ENCODE data around the gene PHGDH. TPM values are rescaled to one million over a fixed set of nuclear protein-coding genes. Genes with fewer than 3 reads are reported as not detected.
"Not testable (repeated sequence)": the region's sequence is repeated elsewhere in the genome, so short reads cannot be mapped to it uniquely, and the experiment has no call there.

Gene PHGDH
- total RNA-seq, 1 experiment from 2014 or later = 82.0 TPM

DNA sequence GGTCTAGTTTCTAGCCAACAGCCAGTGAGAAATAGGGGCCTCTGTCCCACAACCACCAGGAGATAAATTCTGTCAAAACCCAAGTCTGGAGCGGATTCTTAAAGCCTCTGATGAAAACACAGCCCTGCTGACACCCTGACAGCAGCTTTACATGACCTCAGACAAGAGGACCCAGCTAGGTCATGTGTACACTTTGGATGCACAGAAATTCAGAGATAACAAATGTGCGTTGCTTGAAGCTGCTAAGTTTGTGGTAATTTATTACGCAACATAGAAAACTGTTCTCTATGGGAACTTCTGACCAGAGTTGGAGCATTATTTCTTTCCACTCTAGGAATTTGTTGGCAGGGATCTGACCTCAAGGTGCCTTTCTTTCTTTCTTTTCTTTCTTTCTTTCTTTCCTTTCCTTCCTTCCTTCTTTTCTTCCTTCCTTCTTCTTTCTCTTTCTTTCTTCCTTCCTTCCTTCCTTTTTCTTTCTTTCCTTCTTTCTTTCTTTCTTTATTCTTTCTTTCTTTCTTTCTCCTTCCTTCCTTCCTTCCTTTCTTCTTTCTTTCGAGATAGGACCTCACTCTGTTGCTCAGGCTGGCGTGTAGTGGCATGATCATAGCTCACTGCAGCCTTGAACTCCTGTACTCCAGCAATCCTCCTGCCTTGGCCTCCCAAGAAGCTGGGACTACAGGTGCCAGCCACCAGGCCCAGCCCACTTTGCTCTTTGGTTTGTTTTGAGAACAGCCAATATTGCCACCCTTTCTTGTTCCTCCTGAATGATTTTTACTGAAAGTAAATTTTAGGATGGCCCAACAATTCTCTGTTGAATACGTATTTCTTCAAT, 71.8 kb downstream of the PHGDH start:
- TF ChIP-seq TCF7L2 (IDR thresholded peaks at IDR 0.05; ENCODE audit: low read depth, low read length) (no peak), SIN3A (IDR thresholded peaks at IDR 0.05; ENCODE audit: borderline replicate concordance, insufficient read depth, low read depth, low read length) (no peak), POLR2AphosphoS5 (IDR thresholded peaks at IDR 0.05; ENCODE audit: low read depth, low read length) (no peak)
- TF ChIP-seq, protein P1, sequence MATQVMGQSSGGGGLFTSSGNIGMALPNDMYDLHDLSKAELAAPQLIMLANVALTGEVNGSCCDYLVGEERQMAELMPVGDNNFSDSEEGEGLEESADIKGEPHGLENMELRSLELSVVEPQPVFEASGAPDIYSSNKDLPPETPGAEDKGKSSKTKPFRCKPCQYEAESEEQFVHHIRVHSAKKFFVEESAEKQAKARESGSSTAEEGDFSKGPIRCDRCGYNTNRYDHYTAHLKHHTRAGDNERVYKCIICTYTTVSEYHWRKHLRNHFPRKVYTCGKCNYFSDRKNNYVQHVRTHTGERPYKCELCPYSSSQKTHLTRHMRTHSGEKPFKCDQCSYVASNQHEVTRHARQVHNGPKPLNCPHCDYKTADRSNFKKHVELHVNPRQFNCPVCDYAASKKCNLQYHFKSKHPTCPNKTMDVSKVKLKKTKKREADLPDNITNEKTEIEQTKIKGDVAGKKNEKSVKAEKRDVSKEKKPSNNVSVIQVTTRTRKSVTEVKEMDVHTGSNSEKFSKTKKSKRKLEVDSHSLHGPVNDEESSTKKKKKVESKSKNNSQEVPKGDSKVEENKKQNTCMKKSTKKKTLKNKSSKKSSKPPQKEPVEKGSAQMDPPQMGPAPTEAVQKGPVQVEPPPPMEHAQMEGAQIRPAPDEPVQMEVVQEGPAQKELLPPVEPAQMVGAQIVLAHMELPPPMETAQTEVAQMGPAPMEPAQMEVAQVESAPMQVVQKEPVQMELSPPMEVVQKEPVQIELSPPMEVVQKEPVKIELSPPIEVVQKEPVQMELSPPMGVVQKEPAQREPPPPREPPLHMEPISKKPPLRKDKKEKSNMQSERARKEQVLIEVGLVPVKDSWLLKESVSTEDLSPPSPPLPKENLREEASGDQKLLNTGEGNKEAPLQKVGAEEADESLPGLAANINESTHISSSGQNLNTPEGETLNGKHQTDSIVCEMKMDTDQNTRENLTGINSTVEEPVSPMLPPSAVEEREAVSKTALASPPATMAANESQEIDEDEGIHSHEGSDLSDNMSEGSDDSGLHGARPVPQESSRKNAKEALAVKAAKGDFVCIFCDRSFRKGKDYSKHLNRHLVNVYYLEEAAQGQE (IDR thresholded peaks at IDR 0.05; ENCODE audit: insufficient read depth in 1 of 2, low read depth in 2 of 2, low read length in 1 of 2) = no peak
- TF ChIP-seq, protein P2, sequence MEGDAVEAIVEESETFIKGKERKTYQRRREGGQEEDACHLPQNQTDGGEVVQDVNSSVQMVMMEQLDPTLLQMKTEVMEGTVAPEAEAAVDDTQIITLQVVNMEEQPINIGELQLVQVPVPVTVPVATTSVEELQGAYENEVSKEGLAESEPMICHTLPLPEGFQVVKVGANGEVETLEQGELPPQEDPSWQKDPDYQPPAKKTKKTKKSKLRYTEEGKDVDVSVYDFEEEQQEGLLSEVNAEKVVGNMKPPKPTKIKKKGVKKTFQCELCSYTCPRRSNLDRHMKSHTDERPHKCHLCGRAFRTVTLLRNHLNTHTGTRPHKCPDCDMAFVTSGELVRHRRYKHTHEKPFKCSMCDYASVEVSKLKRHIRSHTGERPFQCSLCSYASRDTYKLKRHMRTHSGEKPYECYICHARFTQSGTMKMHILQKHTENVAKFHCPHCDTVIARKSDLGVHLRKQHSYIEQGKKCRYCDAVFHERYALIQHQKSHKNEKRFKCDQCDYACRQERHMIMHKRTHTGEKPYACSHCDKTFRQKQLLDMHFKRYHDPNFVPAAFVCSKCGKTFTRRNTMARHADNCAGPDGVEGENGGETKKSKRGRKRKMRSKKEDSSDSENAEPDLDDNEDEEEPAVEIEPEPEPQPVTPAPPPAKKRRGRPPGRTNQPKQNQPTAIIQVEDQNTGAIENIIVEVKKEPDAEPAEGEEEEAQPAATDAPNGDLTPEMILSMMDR (IDR thresholded peaks at IDR 0.05) = no peak
- CTCF ChIA-PET = no interaction called here
- POLR2A ChIA-PET = no interaction called here
- in situ Hi-C loops (cut with HindIII; ENCODE audit: low pct_unique_long_range_greater_than_20kb, low sequenced_read_pairs) = no loop called here
- intact Hi-C loops (cut with micrococcal nuclease; ENCODE audit: unreplicated experiment) = no loop called here
- H3K9me3 ChIP-seq (ENCODE audit: control insufficient read depth, insufficient read depth, low read depth, low read length) = no peaks in the 10 kb centered on the region
- BruUV-seq (replicated peaks) = no TSS peak
- H3K27me3 ChIP-seq (ENCODE audit: control insufficient read depth, insufficient read depth, low read length) = peaks cover 25% of the 10 kb centered on the region
- no peaks in the 10 kb centered on the region for H3K36me3 ChIP-seq (ENCODE audit: control insufficient read depth, insufficient read depth, low read length)
- no peak overlapping the region for H3K4me3 ChIP-seq (ENCODE audit: low read depth in 2 of 2, low read length in 2 of 2)
- no peak for ATAC-seq
- no peak overlapping the region for H3K27ac ChIP-seq (ENCODE audit: low read length)
- 0 out of 2 replicates have a peak, but pooled peaks cover 9% of the 10 kb centered on the region for H3K4me1 ChIP-seq (ENCODE audit: control insufficient read depth, insufficient read depth, low read length)
- no peak for DNase-seq (ENCODE audit: low read depth, low spot score)

DNA sequence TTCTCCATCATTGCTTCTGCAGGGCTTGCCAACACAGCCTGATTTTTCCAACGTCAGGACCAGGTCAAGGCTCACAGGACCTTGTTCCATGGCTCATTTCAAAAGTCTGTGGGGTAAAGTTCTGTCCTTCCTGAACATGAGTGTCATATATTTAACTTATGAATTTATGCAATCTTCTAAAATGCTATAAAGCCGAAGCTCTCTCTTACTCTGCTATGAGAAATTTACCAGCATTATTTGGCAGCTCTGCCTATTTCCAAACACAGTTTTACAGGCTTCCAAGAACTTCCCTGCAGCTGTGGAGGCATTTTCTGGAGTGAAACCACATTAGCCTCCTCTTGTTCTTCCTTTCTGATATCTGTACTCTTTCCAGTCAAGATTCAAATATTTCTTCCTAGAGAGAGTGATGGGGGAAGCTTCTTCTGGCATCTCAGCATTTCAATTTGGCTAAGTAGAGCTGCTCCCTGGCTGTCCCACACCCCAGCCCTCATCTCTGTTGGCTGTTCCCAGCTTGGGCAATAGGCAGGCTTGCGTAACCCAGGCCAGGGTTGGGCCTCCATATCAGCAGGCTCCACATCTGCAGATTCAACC, 72.6 kb downstream of the PHGDH start:
- in situ Hi-C loops (cut with HindIII; ENCODE audit: low pct_unique_long_range_greater_than_20kb, low sequenced_read_pairs) = no loop called here
- intact Hi-C loops (cut with micrococcal nuclease; ENCODE audit: unreplicated experiment) = no loop called here
- no peak for DNase-seq (ENCODE audit: low read depth, low spot score)
- CTCF ChIA-PET = no interaction called here
- no TSS peak for BruUV-seq (replicated peaks)
- H3K27ac ChIP-seq (ENCODE audit: low read length) = no peak overlapping the region
- H3K4me3 ChIP-seq (ENCODE audit: low read depth in 2 of 2, low read length in 2 of 2) = no peak overlapping the region
- H3K27me3 ChIP-seq (ENCODE audit: control insufficient read depth, insufficient read depth, low read length) = peaks cover 27% of the 10 kb centered on the region
- no peaks in the 10 kb centered on the region for H3K9me3 ChIP-seq (ENCODE audit: control insufficient read depth, insufficient read depth, low read depth, low read length)
- TF ChIP-seq POLR2AphosphoS5 (IDR thresholded peaks at IDR 0.05; ENCODE audit: low read depth, low read length) (no peak), SIN3A (IDR thresholded peaks at IDR 0.05; ENCODE audit: borderline replicate concordance, insufficient read depth, low read depth, low read length) (no peak), TCF7L2 (IDR thresholded peaks at IDR 0.05; ENCODE audit: low read depth, low read length) (no peak)
- TF ChIP-seq, protein P1 (IDR thresholded peaks at IDR 0.05; ENCODE audit: insufficient read depth in 1 of 2, low read depth in 2 of 2, low read length in 1 of 2) = no peak
- TF ChIP-seq, protein P2 (IDR thresholded peaks at IDR 0.05) = no peak
- no peaks in the 10 kb centered on the region for H3K36me3 ChIP-seq (ENCODE audit: control insufficient read depth, insufficient read depth, low read length)
- no peak for ATAC-seq
- POLR2A ChIA-PET = no interaction called here
- H3K4me1 ChIP-seq (ENCODE audit: control insufficient read depth, insufficient read depth, low read length) = 0 out of 2 replicates have a peak, but pooled peaks cover 5% of the 10 kb centered on the region

DNA sequence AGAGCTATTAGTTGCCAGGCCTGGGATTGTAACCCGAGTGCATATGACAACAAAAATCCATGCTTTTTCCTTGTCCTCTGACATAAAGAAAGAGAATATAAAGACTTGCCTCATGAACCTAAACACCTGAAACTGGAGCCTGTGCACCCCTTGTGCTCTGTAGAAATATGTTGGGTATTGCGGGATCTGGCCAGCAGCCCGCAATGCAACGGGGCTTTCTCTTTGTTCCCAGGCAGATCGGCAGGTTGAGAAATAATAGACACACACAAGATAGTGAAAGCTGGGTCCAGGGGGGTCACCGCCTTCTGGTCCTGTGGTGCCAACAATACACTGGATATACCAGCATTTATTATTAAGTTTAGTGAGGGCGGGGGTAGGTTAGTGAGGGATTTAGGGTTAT, 74.3 kb downstream of the PHGDH start:
- CTCF ChIA-PET; intact Hi-C loops (cut with micrococcal nuclease; ENCODE audit: unreplicated experiment); BruUV-seq (replicated peaks); POLR2A ChIA-PET; H3K9me3 ChIP-seq (ENCODE audit: control insufficient read depth, insufficient read depth, low read depth, low read length); H3K27ac ChIP-seq (ENCODE audit: low read length); H3K4me3 ChIP-seq (ENCODE audit: low read depth in 2 of 2, low read length in 2 of 2); DNase-seq (ENCODE audit: low read depth, low spot score); H3K4me1 ChIP-seq (ENCODE audit: control insufficient read depth, insufficient read depth, low read length); H3K36me3 ChIP-seq (ENCODE audit: control insufficient read depth, insufficient read depth, low read length); in situ Hi-C loops (cut with HindIII; ENCODE audit: low pct_unique_long_range_greater_than_20kb, low sequenced_read_pairs); ATAC-seq: not testable (repeated sequence)
- H3K27me3 ChIP-seq (ENCODE audit: control insufficient read depth, insufficient read depth, low read length) = peaks cover 17% of the 10 kb centered on the region
